Germinal center (tissue), 1 donor: ENCODE data around the gene HOXA5.

ENCODE experiments used
- DNase-seq: peaks from one replicate; pipeline ENCODE4 v3.0.0; 2012; ENCODE audit warnings: mixed read lengths, low spot score

Gene HOXA5

DNA sequence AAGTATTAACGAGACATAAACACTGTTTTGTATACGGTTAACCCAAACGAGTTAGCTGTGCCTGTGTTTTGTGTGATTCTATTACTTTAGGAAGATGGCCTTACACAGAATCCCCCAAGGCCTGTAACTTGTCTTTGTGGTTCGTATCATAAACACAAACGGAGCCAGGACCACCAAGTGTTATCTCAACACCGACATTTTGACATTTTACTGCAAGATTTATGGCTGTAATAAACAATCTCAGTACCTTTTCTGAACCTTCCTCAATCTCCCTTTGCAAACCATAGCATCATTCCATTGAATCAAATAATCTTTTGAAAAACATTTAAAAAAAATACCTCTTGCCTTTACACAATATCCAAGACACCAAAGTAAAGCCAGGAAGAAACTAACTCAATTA lies 10.5 kb downstream of the HOXA5 start:
- no peak for DNase-seq

GRCh38 chr7:27132214-27132613 lies 11.3 kb downstream of the HOXA5 start:
- DNase-seq, result no peak

DNA sequence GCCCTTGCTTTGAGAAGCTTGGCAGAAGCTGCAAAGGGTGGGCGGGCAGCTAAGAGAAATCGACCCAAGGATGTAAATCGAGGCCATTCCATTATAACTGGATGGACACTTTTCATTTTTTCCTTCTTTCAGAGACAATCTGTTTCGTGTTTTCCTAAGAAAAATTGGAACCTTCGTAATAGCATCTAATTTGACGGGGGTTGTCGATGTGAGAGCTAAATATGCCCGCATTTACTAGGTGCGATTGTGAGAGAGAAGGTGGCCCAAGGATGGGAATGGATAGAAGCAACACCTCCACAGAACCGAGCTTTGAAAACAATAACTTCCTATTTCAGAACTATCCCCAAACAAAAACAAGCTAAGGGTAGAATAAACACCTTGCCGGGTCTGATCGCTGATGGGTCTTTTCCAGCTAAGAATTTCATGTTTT lies 12.1 kb downstream of the HOXA5 start:
- DNase-seq, result no peak

- DNase-seq, result peak; percentile 91
Observed at GRCh38 chr7:27130540-27131389, 12.7 kb downstream of the HOXA5 start, which contains the start of gene HOXA4. Gene HOXA4 (minus strand): TSS chr7:27130757. CDS start chr7:27130733, 24 bp downstream.

DNA sequence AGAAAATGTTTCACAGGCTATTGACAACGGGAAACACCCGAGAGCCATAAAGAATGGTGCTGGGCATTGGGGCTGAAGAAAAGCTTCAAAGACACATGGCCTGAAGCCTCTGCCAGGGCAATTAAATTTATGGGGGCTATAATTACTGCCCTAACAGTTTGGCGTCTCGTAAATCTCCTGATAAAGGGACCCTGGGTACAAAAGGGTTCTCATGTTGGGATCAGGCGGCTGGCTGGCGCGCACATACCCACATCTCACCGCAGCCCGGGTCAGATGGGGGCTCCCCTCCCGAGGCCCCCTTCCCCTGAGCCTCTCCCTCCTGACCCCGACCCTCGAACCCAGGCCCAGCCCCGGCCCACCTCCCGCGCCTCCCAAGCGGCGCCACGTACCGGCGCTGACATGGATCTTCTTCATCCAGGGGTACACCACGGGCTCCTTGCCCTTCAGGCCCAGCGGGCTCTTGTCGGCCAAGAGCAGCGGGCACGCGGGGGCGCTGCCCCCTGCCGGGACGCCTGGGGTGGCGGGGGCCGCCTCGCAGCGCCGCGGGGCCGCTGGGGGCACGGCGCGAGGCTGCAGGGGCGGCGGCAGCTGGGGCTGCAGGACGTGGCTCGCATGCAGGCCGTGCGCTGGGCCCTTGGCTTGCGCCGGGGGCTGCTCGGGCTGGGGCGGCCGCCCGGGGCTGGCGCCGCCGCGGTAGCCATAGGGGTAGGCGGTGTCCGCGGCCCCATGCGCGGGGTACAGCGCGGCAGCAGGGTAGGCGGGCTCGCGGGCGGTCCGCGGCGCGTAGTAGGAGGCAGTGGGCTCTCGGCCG lies 13.5 kb downstream of the HOXA5 start:
- DNase-seq, result peak; percentile 22

- DNase-seq, result no peak
Observed at GRCh38 chr7:27128776-27129728, 14.4 kb downstream of the HOXA5 start.

DNA sequence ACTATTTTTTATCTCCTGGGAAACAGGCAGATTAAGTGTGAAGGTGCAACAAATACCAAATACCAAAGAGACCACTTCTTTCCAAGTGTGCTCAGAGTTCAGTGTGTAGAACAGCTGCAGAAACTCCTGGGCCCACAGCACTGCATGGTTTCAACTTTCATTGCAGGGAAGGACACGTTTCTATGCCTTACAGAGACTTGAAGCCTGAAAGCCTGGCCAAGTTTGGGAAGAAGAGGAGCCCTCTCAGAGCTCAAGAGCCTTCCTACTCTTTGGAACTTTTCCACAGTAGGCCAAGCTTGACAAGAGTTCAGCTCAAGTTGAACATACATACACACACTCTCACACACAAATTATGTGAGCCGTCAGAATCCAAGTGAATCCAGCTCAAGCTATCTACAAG lies 15.4 kb downstream of the HOXA5 start:
- no peak for DNase-seq

DNA sequence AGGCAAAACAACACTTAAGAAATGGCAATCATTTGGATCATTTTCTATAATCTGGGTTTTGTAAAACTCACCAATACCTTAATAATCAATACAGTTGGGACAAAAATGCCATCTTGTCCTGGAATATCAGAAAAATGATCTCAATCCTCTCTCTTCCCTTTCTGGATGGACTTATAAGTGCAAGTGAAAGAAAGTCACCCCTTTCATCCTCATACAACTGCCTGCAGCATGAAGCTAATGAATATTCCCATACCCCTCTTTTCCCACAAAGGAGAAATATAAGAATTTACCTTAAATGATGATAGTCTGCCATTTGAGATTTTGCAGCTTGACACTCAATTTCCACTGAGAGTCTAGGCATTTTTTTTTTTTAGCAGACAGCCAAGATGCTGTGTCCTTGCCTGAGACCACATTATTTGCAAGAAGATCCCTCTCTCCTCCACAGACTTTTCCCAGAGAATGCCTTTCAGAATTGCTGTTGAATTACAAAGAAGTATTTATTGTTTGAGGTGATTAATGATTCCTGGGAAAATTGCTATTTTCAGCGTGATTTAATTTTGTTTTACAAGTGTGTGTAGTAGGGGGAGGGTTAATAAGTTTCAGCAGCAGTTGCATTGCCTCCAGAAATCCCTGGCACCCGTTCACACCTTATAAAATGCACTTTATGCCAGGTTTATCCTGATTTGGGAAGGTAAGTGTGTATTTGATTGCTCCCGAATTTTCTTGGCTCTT lies 16.7 kb downstream of the HOXA5 start:
- DNase-seq, result no peak

DNA sequence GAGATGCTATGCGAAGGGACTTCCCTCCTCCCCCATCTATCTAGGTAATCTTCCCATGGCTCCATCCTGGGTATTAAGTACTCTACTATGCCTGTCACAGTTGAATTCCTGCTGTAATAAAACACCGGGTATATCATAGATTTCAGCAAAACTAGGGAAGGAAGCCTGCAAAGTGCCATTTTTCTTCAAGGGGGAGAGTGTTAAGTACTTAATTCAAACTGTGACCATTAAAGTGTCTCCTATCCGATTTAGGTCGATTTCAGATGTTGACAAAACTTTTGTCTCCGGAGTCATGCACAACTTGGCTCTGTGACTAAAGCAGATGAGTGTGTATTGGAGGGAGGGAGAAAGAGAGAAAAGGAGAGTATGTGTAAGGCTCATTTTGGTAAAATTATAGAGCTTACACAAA lies 17.5 kb downstream of the HOXA5 start:
- no peak for DNase-seq

- DNase-seq, result no peak
Observed at GRCh38 chr7:27124902-27125689, 18.4 kb downstream of the HOXA5 start.

DNA sequence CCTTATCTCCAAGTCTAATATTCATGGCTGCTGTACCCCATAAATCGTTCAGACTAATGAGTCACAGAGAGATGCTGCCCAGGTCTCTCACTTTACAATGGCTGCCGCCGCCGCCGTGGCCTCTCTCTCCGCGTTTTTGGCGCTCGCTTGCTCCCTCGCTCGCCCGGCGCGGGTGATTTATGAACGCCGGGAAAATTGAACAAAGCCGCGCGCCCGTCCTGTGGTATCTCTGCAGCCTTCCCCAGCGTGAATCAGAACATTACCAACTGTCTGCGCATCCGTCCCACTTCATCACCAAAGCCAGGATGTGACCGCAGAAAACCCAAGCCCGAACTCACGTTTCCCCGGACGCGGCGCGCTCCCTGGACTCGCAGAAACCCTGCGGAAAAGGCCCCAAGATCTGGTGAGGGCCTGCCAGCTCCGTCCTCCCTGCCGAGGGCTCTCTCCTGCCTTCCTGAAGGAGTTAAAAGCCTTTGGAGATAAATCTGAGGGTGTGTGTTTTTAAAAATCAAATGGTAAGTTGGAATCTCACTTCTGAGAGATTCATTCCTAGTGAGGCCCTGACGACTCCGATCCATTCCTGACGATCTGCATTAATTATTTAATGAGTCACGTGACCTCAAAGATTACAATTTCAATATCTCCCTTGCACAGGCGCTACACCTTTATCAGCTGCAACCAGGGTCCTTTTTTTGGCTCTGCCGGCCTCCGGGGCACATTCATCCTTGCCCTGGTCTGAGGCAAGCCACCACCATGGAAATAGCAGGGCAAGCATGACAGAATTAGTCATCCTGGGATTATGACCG lies 19.2 kb downstream of the HOXA5 start:
- DNase-seq, result no peak

- no peak for DNase-seq
Observed at GRCh38 chr7:27123477-27124053, 19.9 kb downstream of the HOXA5 start.

DNA sequence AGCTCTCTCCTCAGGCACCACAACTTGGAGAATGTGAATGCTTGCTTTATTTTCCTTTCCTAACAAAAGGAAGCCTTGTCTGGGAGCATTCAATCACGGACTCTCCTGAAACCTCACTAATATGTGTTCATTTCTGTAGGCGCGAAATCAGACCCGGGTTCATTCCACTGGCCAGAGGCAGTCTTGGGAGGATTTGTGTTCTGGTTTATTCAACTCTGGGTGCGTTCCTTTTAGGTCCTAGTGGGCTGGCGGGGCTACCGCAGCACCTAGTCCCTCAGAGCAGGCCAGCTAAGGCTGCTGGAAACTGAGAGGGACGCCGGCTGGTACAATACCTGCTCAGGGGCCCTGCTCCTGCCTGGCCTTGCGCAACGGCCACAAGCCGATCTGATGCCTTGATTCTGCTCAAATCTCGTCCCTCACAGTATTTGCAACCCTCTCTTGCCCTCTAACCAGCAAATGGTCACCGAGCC lies 20.4 kb downstream of the HOXA5 start:
- no peak for DNase-seq

DNA sequence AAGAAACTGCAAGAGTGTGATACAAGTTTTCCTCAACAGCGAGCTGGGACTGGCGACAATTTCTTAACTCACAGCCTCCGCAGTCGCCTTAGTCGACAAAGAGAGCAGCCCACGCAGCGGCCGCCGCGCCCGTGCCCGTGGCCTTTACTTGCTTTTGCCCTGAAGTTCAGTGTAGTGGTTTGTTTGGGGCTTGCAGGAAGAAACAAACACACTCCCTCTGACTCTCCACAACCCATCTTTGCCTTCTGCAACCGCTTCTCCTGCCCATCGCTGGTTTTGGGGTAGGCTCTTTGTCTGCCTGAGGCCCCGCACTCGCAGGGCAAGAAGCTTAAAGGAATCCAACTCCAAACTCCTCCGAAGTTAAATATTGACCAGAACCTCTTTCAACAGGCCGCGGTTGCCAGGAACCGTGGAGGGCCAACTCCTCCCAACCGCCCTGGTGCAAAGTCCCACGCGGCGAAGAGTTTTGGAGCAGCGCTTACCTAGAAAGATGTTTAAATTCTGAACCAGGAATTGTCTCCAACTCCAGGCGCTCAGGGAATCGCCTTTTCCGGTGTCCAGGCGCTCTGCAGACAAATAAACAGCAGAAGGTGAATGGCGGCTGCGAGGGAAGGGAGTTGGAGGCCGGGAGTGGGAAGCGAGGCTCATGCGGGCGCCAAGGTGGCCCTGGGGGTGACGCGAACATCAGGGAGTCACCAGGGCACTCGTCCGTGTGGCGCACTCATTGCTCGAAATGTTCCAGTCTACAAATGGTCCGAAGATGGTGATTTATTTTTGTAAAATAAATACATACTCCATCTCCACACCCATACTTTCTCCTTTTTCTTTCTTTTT lies 21.2 kb downstream of the HOXA5 start:
- DNase-seq, result no peak

- no peak for DNase-seq
Observed at GRCh38 chr7:27121684-27122076, 21.8 kb downstream of the HOXA5 start.

DNA sequence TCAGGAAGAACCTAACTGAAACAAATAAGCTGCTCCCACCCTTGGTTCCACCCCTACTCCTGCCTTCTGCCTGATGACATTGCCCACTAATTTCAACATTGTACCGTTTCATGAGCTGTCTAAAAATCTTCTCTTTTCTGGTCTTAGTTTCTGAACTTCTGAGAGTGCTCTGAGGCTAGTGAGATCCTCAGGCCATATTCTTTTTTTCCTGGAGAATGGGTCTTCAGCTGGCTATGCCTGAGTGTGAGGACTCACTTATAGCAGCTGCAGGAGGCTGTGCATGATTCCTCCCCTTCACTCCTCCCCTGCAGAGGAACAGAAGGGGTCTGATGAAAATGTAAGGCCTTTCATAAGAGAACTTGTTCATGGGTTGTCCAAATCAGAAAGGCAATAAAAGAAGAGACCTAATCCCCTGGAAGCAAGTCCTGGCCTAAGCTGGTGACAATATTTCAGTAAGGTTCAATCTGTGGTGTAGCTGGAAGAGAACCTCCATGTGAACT lies 24.0 kb downstream of the HOXA5 start:
- DNase-seq, result no peak

DNA sequence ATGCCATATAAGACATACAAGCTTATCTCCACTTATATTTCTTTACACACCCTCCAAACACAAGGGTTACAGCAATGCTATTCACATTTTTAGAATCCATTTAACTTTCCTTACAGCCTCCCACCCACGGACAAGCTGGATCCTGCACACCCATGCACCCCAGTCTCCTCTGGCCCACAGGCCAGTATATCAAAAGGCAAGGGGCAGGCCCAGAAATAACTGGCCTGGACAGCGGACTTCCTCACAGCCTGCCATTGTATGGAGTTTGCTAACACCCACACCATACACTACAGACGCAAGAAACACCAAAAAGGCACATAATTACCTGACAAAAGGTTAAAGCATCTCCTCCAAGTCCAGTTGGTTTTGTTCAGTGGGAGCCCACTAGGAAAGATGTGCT lies 24.9 kb downstream of the HOXA5 start:
- DNase-seq, result no peak
